GM03348 (cell line): ENCODE measurements around the gene ATAD3B.
"Not testable (repeated sequence)": the region's sequence is repeated elsewhere in the genome, so short reads cannot be mapped to it uniquely, and the experiment has no call there.

Source experiments
- DNase-seq: peaks from one replicate; pipeline ENCODE4 v3.0.0; 2012; ENCODE audit warnings: low spot score

ATAD3B gene

GRCh38 chr1:1452365-1452739 lies 19.2 kb upstream of the ATAD3B start:
- not testable (repeated sequence) for DNase-seq

GRCh38 chr1:1452882-1453281 lies 18.7 kb upstream of the ATAD3B start:
- DNase-seq: no peak

GRCh38 chr1:1454286-1455056 lies 17.1 kb upstream of the ATAD3B start:
- DNase-seq: not testable (repeated sequence)

GRCh38 chr1:1455366-1455884 lies 16.1 kb upstream of the ATAD3B start:
- DNase-seq: no peak

- not testable (repeated sequence) for DNase-seq
Measured at GRCh38 chr1:1455934-1456333, 15.6 kb upstream of the ATAD3B start.

- DNase-seq: not testable (repeated sequence)
Measured at GRCh38 chr1:1456683-1457255, 14.8 kb upstream of the ATAD3B start.

- DNase-seq: not testable (repeated sequence)
Measured at GRCh38 chr1:1459156-1459555, 12.4 kb upstream of the ATAD3B start.

- DNase-seq: not testable (repeated sequence)
Measured at GRCh38 chr1:1459711-1460110, 11.9 kb upstream of the ATAD3B start.

- DNase-seq: no peak
Measured at GRCh38 chr1:1460540-1461130, 10.9 kb upstream of the ATAD3B start.

GRCh38 chr1:1461721-1462317 lies 9.7 kb upstream of the ATAD3B start:
- DNase-seq: no peak

- peak; percentile 56 for DNase-seq
Measured at GRCh38 chr1:1462318-1462966, 9.1 kb upstream of the ATAD3B start.

- DNase-seq: no peak
Measured at GRCh38 chr1:1463312-1463711, 8.3 kb upstream of the ATAD3B start.

GRCh38 chr1:1468196-1468985 lies 3.2 kb upstream of the ATAD3B start:
- DNase-seq: not testable (repeated sequence)

- DNase-seq: no peak
Measured at GRCh38 chr1:1470626-1471388, 758 bp upstream of the ATAD3B start.

- not testable (repeated sequence) for DNase-seq
Measured at GRCh38 chr1:1472053-1472876, 700 bp downstream of the ATAD3B start.

GRCh38 chr1:1476011-1476410 lies 4.4 kb downstream of the ATAD3B start:
- DNase-seq: not testable (repeated sequence)

GRCh38 chr1:1477206-1477605 lies 5.6 kb downstream of the ATAD3B start:
- no peak for DNase-seq

GRCh38 chr1:1479547-1480487 lies 8.3 kb downstream of the ATAD3B start:
- no peak for DNase-seq

- not testable (repeated sequence) for DNase-seq
Measured at GRCh38 chr1:1480488-1480867, 8.9 kb downstream of the ATAD3B start.
